Uterus (tissue), 4 donors: ENCODE results near the gene LRRC71. TPM values are rescaled to one million over a fixed set of nuclear protein-coding genes. Genes with fewer than 3 reads are reported as not detected.

Experiments used
- DNase-seq, 2 donors: peaks; one replicate each; pipeline ENCODE4 v3.0.0-alpha.2; 2019 to 2020
- H3K27ac ChIP-seq, 2 donors: fragments of 200-600 bp; sonication (generic); 1 replicate in 1 of 2; 2 replicates in 1 of 2; pipeline ENCODE4 v1.5.1; 2016 to 2018
- H3K27me3 ChIP-seq, 2 donors: fragments of 200-600 bp; sonication (generic); one replicate each; pipeline ENCODE4 v1.5.1; 2018 to 2019; ENCODE audit warnings: control low read depth in 1 of 2
- H3K36me3 ChIP-seq, 2 donors: fragments of 200-600 bp; sonication (generic); one replicate each; pipeline ENCODE4 v1.5.1; 2019; ENCODE audit warnings: control low read depth in 1 of 2
- H3K4me1 ChIP-seq, 2 donors: fragments of 200-600 bp; sonication (generic); one replicate each; pipeline ENCODE4 v1.5.1; 2018 to 2019; ENCODE audit warnings: control low read depth in 1 of 2
- H3K4me3 ChIP-seq, 2 donors: fragments of 200-600 bp; sonication (generic); 1 replicate in 1 of 2; 2 replicates in 1 of 2; pipeline ENCODE4 v1.5.1; 2018 to 2019; ENCODE audit warnings: mild to moderate bottlenecking in 1 of 2
- H3K9me3 ChIP-seq, 2 donors: fragments of 200-600 bp; sonication (generic); one replicate each; pipeline ENCODE4 v1.5.1; 2019; ENCODE audit warnings: control low read depth in 1 of 2
- CTCF ChIP-seq, 4 experiments: fragments of 200-600 bp in 2 of 4; fragments of 450-650 bp in 2 of 4; sonication (generic) in 2 of 4; IDR thresholded peaks; one replicate each; pipeline ENCODE4 v1.5.1; 2016 to 2019; ENCODE audit warnings: antibody characterized with exemption in 4 of 4, mild to moderate bottlenecking in 2 of 4, moderate library complexity in 1 of 4
- POLR2A ChIP-seq, 2 donors: fragments of 450-650 bp; IDR thresholded peaks; one replicate each; pipeline ENCODE4 v1.6.1; 2016; ENCODE audit warnings: antibody characterized with exemption in 2 of 2, mild to moderate bottlenecking in 1 of 2, moderate library complexity in 1 of 2
- intact Hi-C: fragments of 100-400 bp; cut with DNase I; formaldehyde crosslinking; loops from one replicate; pipeline ENCODE4 v1.15.1; 2023; ENCODE audit warnings: low total_unique reads
- total RNA-seq, 4 donors: library from RNA; depleted of rRNA in 3 of 4; stranded (reverse); fragments of >200 nt in 3 of 4; gene quantifications; one replicate each; pipeline versions ENCODE4 v1.1.0 to v1.2.4, GENCODE V29; 2014 to 2023
- donor health status: DM: yes; HTN: yes; CAD: no.

The LRRC71 gene
- total RNA-seq, 4 donors from 2014 or later, result 0.48 to 3.8 (median 0.91) TPM; not detected in 1

- Histone ChIP-seq H3K4me3 (no peak overlapping the region), H3K27me3 (no peaks in the 10 kb centered on the region), H3K36me3 (no peaks in the 10 kb centered on the region), H3K9me3 (no peaks in the 10 kb centered on the region), H3K4me1 (no peaks in the 10 kb centered on the region), H3K27ac (no peak overlapping the region)
- TF ChIP-seq POLR2A (IDR thresholded peaks at IDR 0.05) (no peak), CTCF (IDR thresholded peaks at IDR 0.05) (no peak)
- intact Hi-C loops, result no loop called here
- DNase-seq, result no peak
These were observed 30.9 kb downstream of the LRRC71 start for GRCh38 chr1:156951371-156951770.

- H3K27me3 ChIP-seq, result no peaks in the 10 kb centered on the region
- H3K9me3 ChIP-seq, result no peaks in the 10 kb centered on the region
- H3K4me3 ChIP-seq, result no peak overlapping the region
- TF ChIP-seq POLR2A (IDR thresholded peaks at IDR 0.05) (no peak), CTCF (IDR thresholded peaks at IDR 0.05) (no peak)
- H3K4me1 ChIP-seq, result no peaks in the 10 kb centered on the region
- DNase-seq, result no peak
- H3K27ac ChIP-seq, result no peak overlapping the region
- H3K36me3 ChIP-seq, result no peaks in the 10 kb centered on the region
- intact Hi-C loops, result no loop called here
These were observed 33.1 kb downstream of the LRRC71 start for GRCh38 chr1:156953571-156953970.

- no peaks in the 10 kb centered on the region for H3K9me3 ChIP-seq
- no peak for TF ChIP-seq CTCF (IDR thresholded peaks at IDR 0.05)
- TF ChIP-seq POLR2A (IDR thresholded peaks at IDR 0.05), result no peak
- H3K36me3 ChIP-seq, result no peaks in the 10 kb centered on the region
- no peak overlapping the region for H3K27ac ChIP-seq
- no peak overlapping the region for H3K4me3 ChIP-seq
- no peak for DNase-seq
- no peaks in the 10 kb centered on the region for H3K4me1 ChIP-seq
- intact Hi-C loops, result no loop called here
- no peaks in the 10 kb centered on the region for H3K27me3 ChIP-seq
These were observed 35.9 kb downstream of the LRRC71 start for GRCh38 chr1:156956333-156956732.

GRCh38 chr1:156957634-156958033, 37.2 kb downstream of the LRRC71 start:
- Histone ChIP-seq H3K9me3 (no peaks in the 10 kb centered on the region), H3K36me3 (no peaks in the 10 kb centered on the region)
- no peak for TF ChIP-seq POLR2A (IDR thresholded peaks at IDR 0.05)
- no peak for TF ChIP-seq CTCF (IDR thresholded peaks at IDR 0.05)

GRCh38 chr1:156958247-156958714, 37.8 kb downstream of the LRRC71 start:
- Histone ChIP-seq H3K4me1 (no peaks in the 10 kb centered on the region), H3K27me3 (no peaks in the 10 kb centered on the region), H3K27ac (no peak overlapping the region), H3K9me3 (no peaks in the 10 kb centered on the region), H3K36me3 (no peaks in the 10 kb centered on the region), H3K4me3 (no peak overlapping the region)
- intact Hi-C loops, result no loop called here
- no peak for DNase-seq
- TF ChIP-seq CTCF (IDR thresholded peaks at IDR 0.05) (no peak), POLR2A (IDR thresholded peaks at IDR 0.05) (no peak)

More at GRCh38 chr1:156957634-156958033, 37.2 kb downstream of the LRRC71 start:
- Histone ChIP-seq H3K4me3 (no peak overlapping the region), H3K27me3 (no peaks in the 10 kb centered on the region), H3K27ac (no peak overlapping the region), H3K4me1 (no peaks in the 10 kb centered on the region)
- DNase-seq, result no peak
- intact Hi-C loops, result no loop called here
